Hepatocyte (in vitro differentiated cells): ENCODE data around the gene FGD5. TPM values are rescaled to one million over a fixed set of nuclear protein-coding genes. Genes with fewer than 3 reads are reported as not detected.

Experiments
- DNase-seq: peaks from one replicate; pipeline ENCODE4 v3.0.0-alpha.2; 2016; ENCODE audit warnings: low spot score
- H2AFZ ChIP-seq: fragments of 200-600 bp; sonication (generic); 2 replicates; pipeline ENCODE4 v1.6.0; 2016; ENCODE audit warnings: antibody characterized with exemption, mild to moderate bottlenecking
- H3K27ac ChIP-seq: fragments of 200-600 bp; sonication (generic); 2 replicates; pipeline ENCODE4 v1.5.1; 2016; ENCODE audit warnings: mild to moderate bottlenecking
- H3K27me3 ChIP-seq: fragments of 200-600 bp; sonication (generic); 2 replicates; pipeline ENCODE4 v1.6.1; 2016
- H3K36me3 ChIP-seq: fragments of 200-600 bp; sonication (generic); replicated peaks from 2 replicates; pipeline ENCODE4 v1.5.1; 2016; ENCODE audit warnings: low read depth; ENCODE audit not compliant: insufficient read depth
- H3K4me1 ChIP-seq: fragments of 200-600 bp; sonication (generic); 2 replicates; pipeline ENCODE4 v1.5.1; 2016; ENCODE audit warnings: mild to moderate bottlenecking, moderate library complexity; ENCODE audit not compliant: insufficient read depth
- H3K4me2 ChIP-seq: fragments of 200-600 bp; sonication (generic); 2 replicates; pipeline ENCODE4 v1.6.0; 2016
- H3K4me3 ChIP-seq: fragments of 200-600 bp; sonication (generic); 2 replicates; pipeline ENCODE4 v1.5.1; 2016; ENCODE audit warnings: mild to moderate bottlenecking
- H3K79me2 ChIP-seq: fragments of 200-600 bp; sonication (generic); 2 replicates; pipeline ENCODE4 v1.6.0; 2017; ENCODE audit warnings: mild to moderate bottlenecking
- H3K9me2 ChIP-seq: fragments of 200-600 bp; sonication (generic); replicated peaks from 2 replicates; pipeline ENCODE4 v1.6.0; 2017; ENCODE audit warnings: mild to moderate bottlenecking; ENCODE audit not compliant: insufficient read depth
- H3K9me3 ChIP-seq: fragments of 200-600 bp; sonication (generic); 2 replicates; pipeline ENCODE4 v1.5.1; 2016; ENCODE audit warnings: low read depth, mild to moderate bottlenecking
- H4K20me1 ChIP-seq: fragments of 200-600 bp; sonication (generic); 2 replicates; pipeline ENCODE4 v1.6.0; 2016; ENCODE audit warnings: mild to moderate bottlenecking; ENCODE audit not compliant: insufficient read depth, poor library complexity, severe bottlenecking
- CTCF ChIP-seq: fragments of 200-600 bp; sonication (generic); IDR thresholded peaks from 2 replicates; pipeline ENCODE4 v1.5.1; 2016; ENCODE audit warnings: antibody characterized with exemption, mild to moderate bottlenecking; ENCODE audit not compliant: poor library complexity
- EZH2 ChIP-seq: fragments of 200-600 bp; sonication (generic); IDR thresholded peaks from 2 replicates; pipeline ENCODE4 v1.6.1; 2016; ENCODE audit warnings: antibody characterized with exemption, mild to moderate bottlenecking, borderline replicate concordance
- EZH2phosphoT487 ChIP-seq: fragments of 200-600 bp; sonication (generic); IDR thresholded peaks from one replicate; pipeline ENCODE4 v1.6.1; 2018; ENCODE audit warnings: antibody characterized with exemption, mild to moderate bottlenecking, low read depth, moderate library complexity; ENCODE audit not compliant: unreplicated experiment, severe bottlenecking
- WGBS: methylation state at CpG from one replicate; pipeline ENCODE4 v1.1.6; 2016; ENCODE audit warnings: low lambda C conversion rate; ENCODE audit errors: missing lambda C conversion rate; 5-methylcytosine and 5-hydroxymethylcytosine counted together
- polyA plus RNA-seq: library from polyadenylated mRNA; unstranded; fragments of >200 nt; fragmentation: Nextera tagmentation; extraction: Ambion mirVana; gene quantifications from 2 replicates; pipeline ENCODE4 v1.2.1, GENCODE V29; 2016
- total RNA-seq: library from RNA; depleted of rRNA; stranded (reverse); fragments of >200 nt; gene quantifications from 2 replicates; pipeline ENCODE4 v1.2.3, GENCODE V29; 2014

Gene FGD5
- total and polyA plus RNA-seq, 2 experiments from 2014 or later, result 2.9 to 3.3 TPM

- Histone ChIP-seq H3K27ac (no peak overlapping the region), H3K27me3 (peaks cover 56% of the 10 kb centered on the region), H2AFZ (no peak overlapping the region), H3K4me1 (no peaks in the 10 kb centered on the region), H3K9me2 (no peaks in the 10 kb centered on the region), H3K79me2 (no peaks in the 10 kb centered on the region), H3K4me3 (no peak overlapping the region), H3K4me2 (no peak overlapping the region), H4K20me1 (no peaks in the 10 kb centered on the region), H3K36me3 (no peaks in the 10 kb centered on the region), H3K9me3 (no peaks in the 10 kb centered on the region)
- 77% methylated on average over 4 of the region's 4 CpGs for WGBS
- no peak for DNase-seq
- no peak for TF ChIP-seq CTCF
Observed at GRCh38 chr3:14814411-14814871, 4.3 kb upstream of the FGD5 start.

- 94% methylated on average over 3 of the region's 3 CpGs for WGBS
- H3K4me1 ChIP-seq, result no peaks in the 10 kb centered on the region
- no peak for DNase-seq
- no peaks in the 10 kb centered on the region for H3K79me2 ChIP-seq
- H3K9me2 ChIP-seq, result no peaks in the 10 kb centered on the region
- H3K27me3 ChIP-seq, result peaks cover 41% of the 10 kb centered on the region
- no peak overlapping the region for H3K27ac ChIP-seq
- H3K4me3 ChIP-seq, result no peak overlapping the region
- no peaks in the 10 kb centered on the region for H4K20me1 ChIP-seq
- TF ChIP-seq EZH2phosphoT487, result no peak
- TF ChIP-seq EZH2, result no peak
- no peak for TF ChIP-seq CTCF
- H3K4me2 ChIP-seq, result no peak overlapping the region
- H3K9me3 ChIP-seq, result no peaks in the 10 kb centered on the region
- no peaks in the 10 kb centered on the region for H3K36me3 ChIP-seq
- no peak overlapping the region for H2AFZ ChIP-seq
Observed at GRCh38 chr3:14816359-14816758, 2.4 kb upstream of the FGD5 start.

GRCh38 chr3:14819671-14820070 is 909 bp downstream of the FGD5 start:
- H3K79me2 ChIP-seq, result no peaks in the 10 kb centered on the region
- no peak for TF ChIP-seq CTCF
- TF ChIP-seq EZH2, result no peak
- no peak for TF ChIP-seq EZH2phosphoT487
- peaks cover 9% of the 10 kb centered on the region for H3K27me3 ChIP-seq
- H3K4me3 ChIP-seq, result no peak overlapping the region
- H3K4me2 ChIP-seq, result no peak overlapping the region
- no peaks in the 10 kb centered on the region for H3K36me3 ChIP-seq
- no peak overlapping the region for H2AFZ ChIP-seq
- H3K9me3 ChIP-seq, result no peaks in the 10 kb centered on the region
- no peaks in the 10 kb centered on the region for H4K20me1 ChIP-seq
- H3K9me2 ChIP-seq, result no peaks in the 10 kb centered on the region
- H3K4me1 ChIP-seq, result peaks cover 10% of the 10 kb centered on the region
- DNase-seq, result no peak
- 95% methylated on average over 10 of the region's 10 CpGs for WGBS
- no peak overlapping the region for H3K27ac ChIP-seq

GRCh38 chr3:14820156-14820555 is 1.4 kb downstream of the FGD5 start:
- Histone ChIP-seq H3K4me3 (no peak overlapping the region), H3K4me2 (no peak overlapping the region), H4K20me1 (no peaks in the 10 kb centered on the region), H3K27ac (no peak overlapping the region), H3K79me2 (no peaks in the 10 kb centered on the region), H3K36me3 (no peaks in the 10 kb centered on the region), H3K9me2 (no peaks in the 10 kb centered on the region), H3K27me3 (peaks cover 6% of the 10 kb centered on the region), H2AFZ (no peak overlapping the region), H3K4me1 (peaks cover 10% of the 10 kb centered on the region), H3K9me3 (no peaks in the 10 kb centered on the region)
- 96% methylated on average over 14 of the region's 17 CpGs for WGBS
- TF ChIP-seq CTCF, result no peak
- no peak for TF ChIP-seq EZH2phosphoT487
- no peak for TF ChIP-seq EZH2
- no peak for DNase-seq
